Esophagus muscularis mucosa (tissue), 2 donors: ENCODE data around the gene AGO4.

ENCODE experiments used
- POLR2A ChIP-seq: fragments of 450-650 bp; IDR thresholded peaks from one replicate; pipeline ENCODE4 v1.6.1; 2017; ENCODE audit warnings: antibody characterized with exemption, moderate library complexity, mild to moderate bottlenecking, low read depth
- POLR2AphosphoS5 ChIP-seq, 2 donors: sonication (generic); formaldehyde crosslinking; IDR thresholded peaks; one replicate each; pipeline ENCODE4 v1.6.1; 2017; ENCODE audit warnings: antibody characterized with exemption in 2 of 2

DNA sequence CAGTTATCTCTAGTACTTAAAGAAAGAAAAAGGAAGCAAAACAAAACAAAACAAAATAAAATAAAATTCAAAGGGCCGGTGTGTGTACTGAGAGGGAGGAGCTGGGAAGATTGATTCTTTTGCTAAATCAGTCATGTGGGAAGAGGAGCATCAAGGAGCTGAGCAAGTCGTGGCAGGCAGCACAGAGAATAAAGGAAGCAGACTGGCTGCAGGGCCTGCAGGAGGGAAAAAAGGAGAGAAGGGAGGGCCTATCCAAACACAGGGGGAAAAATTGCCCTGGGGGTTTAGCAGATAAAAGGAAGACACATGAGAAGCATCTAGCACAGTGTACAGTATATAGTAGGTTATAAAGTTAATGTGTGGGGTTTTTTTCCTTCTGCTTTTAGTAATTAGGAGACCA is 27.6 kb downstream of the AGO4 start:
- no peak for TF ChIP-seq POLR2A
- no peak for TF ChIP-seq POLR2AphosphoS5 (IDR thresholded peaks at IDR 0.05)
